Lower lobe of right lung (tissue), 2 donors: ENCODE measurements around the gene ANKH. TPM values are rescaled to one million over a fixed set of nuclear protein-coding genes. Genes with fewer than 3 reads are reported as not detected.
A peak's percentile ranks its signal among the peaks of the same experiment; 100 is the strongest.

Experiments
- ATAC-seq, 2 donors: fragments of 200-7000 bp; cut with Tn5 transposase; one replicate each; pipeline ENCODE4 v1.9.1; 2020 to 2022; ENCODE audit warnings: mild to moderate bottlenecking in 2 of 2, moderate library complexity in 2 of 2
- DNase-seq: peaks from one replicate; pipeline ENCODE4 v3.0.0-alpha.2; 2020
- H3K27ac ChIP-seq: fragments of 200-600 bp; one replicate; pipeline ENCODE4 v1.8.0; 2022
- H3K27me3 ChIP-seq: fragments of 200-600 bp; one replicate; pipeline ENCODE4 v1.8.0; 2022; ENCODE audit warnings: low read depth
- H3K36me3 ChIP-seq: fragments of 200-600 bp; one replicate; pipeline ENCODE4 v1.8.0; 2022; ENCODE audit warnings: mild to moderate bottlenecking
- H3K4me1 ChIP-seq: fragments of 200-600 bp; one replicate; pipeline ENCODE4 v1.8.0; 2022
- H3K4me3 ChIP-seq: fragments of 200-600 bp; one replicate; pipeline ENCODE4 v1.8.0; 2022; ENCODE audit warnings: mild to moderate bottlenecking
- H3K9me3 ChIP-seq: fragments of 200-600 bp; one replicate; pipeline ENCODE4 v1.8.0; 2022
- intact Hi-C: fragments of 100-400 bp; cut with DNase I; formaldehyde crosslinking; loops from one replicate; pipeline ENCODE4 v1.11.0; 2022
- total RNA-seq: library from RNA; stranded (reverse); fragmentation: NEBNext Ultra II Directional; extraction: Animal tissue kit (Norgen Biotek cat#: 25700); gene quantifications from one replicate; pipeline ENCODE4 v1.2.1, GENCODE V29; 2021
- TF ChIP-seq, protein P1 (sequence below): fragments of 200-600 bp; IDR thresholded peaks from one replicate; pipeline ENCODE4 v1.8.0; 2022; ENCODE audit warnings: antibody characterized with exemption, mild to moderate bottlenecking
- donor health status: DM: no; HTN: yes; CAD: no; lungs with severe emphysema.

The ANKH gene
- total RNA-seq, 1 donor from 2014 or later = 53.7 TPM

DNA sequence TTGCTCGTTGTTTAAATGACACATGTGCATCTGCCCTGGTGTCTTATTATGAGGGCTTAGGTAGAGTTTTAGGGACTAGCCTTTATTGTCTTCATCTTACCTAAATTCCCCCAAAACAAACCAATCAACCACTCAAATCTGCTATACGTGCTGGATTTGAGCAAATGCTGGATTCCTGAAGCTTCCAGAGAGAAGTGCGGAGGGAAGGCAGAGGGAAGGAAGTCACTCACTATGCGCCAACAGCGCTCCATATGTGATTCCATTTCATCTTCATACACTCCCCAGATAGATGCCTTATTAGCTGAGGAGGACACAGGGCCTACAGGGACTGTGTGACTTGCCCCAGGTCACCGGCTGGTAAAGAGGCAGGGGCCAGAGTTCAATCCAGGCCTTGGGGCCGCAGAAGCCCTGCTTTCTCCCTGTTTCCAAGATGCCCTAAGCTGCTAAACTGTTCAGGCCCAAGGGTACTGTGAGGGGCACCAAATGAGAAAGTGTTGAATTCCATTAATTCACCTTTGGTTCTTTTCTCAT lies 143.6 kb downstream of the ANKH start:
- Histone ChIP-seq H3K27ac (no peak overlapping the region), H3K4me1 (peaks cover 10% of the 10 kb centered on the region), H3K27me3 (no peaks in the 10 kb centered on the region), H3K9me3 (no peaks in the 10 kb centered on the region), H3K36me3 (peaks cover 21% of the 10 kb centered on the region), H3K4me3 (no peak overlapping the region)
- no peak for DNase-seq
- no peak for ATAC-seq
- intact Hi-C loops = loop anchor here (10.0 kb wide), 2 partner anchors 147 to 277 kb away; partner anchors contain the start of gene ANKH
- TF ChIP-seq, protein P1, sequence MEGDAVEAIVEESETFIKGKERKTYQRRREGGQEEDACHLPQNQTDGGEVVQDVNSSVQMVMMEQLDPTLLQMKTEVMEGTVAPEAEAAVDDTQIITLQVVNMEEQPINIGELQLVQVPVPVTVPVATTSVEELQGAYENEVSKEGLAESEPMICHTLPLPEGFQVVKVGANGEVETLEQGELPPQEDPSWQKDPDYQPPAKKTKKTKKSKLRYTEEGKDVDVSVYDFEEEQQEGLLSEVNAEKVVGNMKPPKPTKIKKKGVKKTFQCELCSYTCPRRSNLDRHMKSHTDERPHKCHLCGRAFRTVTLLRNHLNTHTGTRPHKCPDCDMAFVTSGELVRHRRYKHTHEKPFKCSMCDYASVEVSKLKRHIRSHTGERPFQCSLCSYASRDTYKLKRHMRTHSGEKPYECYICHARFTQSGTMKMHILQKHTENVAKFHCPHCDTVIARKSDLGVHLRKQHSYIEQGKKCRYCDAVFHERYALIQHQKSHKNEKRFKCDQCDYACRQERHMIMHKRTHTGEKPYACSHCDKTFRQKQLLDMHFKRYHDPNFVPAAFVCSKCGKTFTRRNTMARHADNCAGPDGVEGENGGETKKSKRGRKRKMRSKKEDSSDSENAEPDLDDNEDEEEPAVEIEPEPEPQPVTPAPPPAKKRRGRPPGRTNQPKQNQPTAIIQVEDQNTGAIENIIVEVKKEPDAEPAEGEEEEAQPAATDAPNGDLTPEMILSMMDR = no peak

DNA sequence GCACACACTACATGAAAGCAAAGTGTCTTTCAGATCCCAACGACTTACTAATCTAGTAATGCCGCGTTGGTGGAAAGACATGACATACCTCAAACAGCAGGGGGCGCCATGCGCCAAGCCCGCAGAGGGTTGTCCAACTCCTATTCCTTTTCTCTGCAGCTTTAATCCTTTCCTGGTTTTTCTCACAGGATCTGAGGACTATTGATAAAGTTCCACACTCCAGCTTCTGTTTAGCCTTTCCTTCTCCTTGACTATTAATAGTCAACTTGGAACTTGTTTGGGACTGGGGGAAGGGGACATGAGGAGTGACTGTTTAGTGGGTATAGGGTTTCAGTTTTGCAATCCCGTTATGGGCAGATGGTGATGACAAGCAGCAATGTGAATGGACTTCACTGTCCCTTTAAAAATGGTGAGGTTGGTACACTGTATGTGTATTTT lies 144.1 kb downstream of the ANKH start:
- H3K27ac ChIP-seq = no peak overlapping the region
- H3K4me1 ChIP-seq = peaks cover 10% of the 10 kb centered on the region
- H3K4me3 ChIP-seq = no peak overlapping the region
- H3K9me3 ChIP-seq = no peaks in the 10 kb centered on the region
- TF ChIP-seq, protein P1 = peak; percentile 94
- ATAC-seq (peak; percentile 80 to 81), DNase-seq (peak; percentile 78)
- intact Hi-C loops = loop anchor here (10.0 kb wide), 2 partner anchors 147 to 277 kb away; partner anchors contain the start of gene ANKH
- H3K36me3 ChIP-seq = peaks cover 16% of the 10 kb centered on the region
- no peaks in the 10 kb centered on the region for H3K27me3 ChIP-seq

DNA sequence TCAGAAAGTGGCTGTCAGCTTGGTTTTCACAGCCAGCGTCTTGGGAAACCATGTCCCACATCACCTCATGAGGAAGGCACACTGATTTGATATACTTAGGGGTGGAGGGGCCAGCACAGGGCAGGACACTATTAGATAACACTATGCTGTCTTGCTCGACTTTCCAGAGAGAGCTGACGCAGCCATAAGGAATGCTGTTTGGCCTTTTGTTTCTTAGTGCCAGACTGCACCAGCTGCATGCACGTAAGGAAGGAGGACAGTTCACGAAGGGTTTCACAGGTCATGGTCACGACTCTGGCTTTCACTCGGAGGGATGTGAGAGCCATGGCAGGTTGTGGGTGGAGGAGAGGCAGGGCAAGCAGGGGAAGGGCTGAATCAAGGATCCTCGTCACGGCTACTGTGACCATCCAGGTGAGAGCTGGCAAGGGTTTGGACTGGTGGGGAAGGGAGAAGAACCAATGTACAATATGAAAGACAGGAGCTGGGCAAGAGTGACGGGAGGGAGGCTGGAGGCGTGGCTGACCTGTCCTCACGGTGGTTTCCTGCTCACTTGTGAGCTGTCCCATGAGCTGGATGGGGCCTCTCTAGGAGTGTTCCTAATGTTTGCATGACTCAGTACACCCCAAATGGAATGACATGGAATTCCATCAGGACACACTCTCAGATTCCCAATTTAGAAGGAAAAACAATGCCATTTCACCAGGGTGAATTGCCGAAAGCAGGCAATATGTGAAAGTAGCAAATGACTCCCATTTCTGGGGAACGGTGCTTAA lies 145.3 kb downstream of the ANKH start:
- no peak overlapping the region for H3K27ac ChIP-seq
- intact Hi-C loops = loop anchor here (10.0 kb wide), 2 partner anchors 149 to 279 kb away; partner anchors contain the start of gene ANKH
- ATAC-seq (no peak), DNase-seq (no peak)
- H3K4me1 ChIP-seq = peaks cover 10% of the 10 kb centered on the region
- H3K9me3 ChIP-seq = no peaks in the 10 kb centered on the region
- H3K27me3 ChIP-seq = no peaks in the 10 kb centered on the region
- H3K36me3 ChIP-seq = peaks cover 15% of the 10 kb centered on the region
- TF ChIP-seq, protein P1 = no peak
- H3K4me3 ChIP-seq = no peak overlapping the region

DNA sequence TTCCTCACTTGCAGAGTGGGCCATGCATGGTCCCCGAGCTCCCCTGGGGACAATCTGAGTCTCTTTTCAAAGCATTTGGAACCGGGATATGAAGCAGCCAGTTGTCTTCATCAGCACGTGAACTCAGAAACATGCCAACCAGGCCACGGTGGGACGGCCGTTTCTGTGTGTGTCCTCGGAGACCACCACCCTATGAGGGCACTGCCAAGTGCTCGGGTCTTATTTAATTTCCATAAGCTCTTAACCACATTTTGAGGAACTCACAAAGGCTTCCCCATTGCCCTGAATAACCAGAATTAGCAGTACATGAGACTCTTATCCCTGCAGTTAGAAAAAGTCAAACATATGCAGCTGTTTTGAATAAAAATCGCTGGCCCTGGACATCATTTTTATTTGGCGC lies 146.9 kb downstream of the ANKH start:
- H3K4me1 ChIP-seq = peaks cover 10% of the 10 kb centered on the region
- no peak overlapping the region for H3K4me3 ChIP-seq
- H3K27me3 ChIP-seq = no peaks in the 10 kb centered on the region
- H3K36me3 ChIP-seq = peaks cover 6% of the 10 kb centered on the region
- H3K9me3 ChIP-seq = no peaks in the 10 kb centered on the region
- DNase-seq (no peak), ATAC-seq (peak in 1 of 2 donors; percentile 54)
- H3K27ac ChIP-seq = no peak overlapping the region
- TF ChIP-seq, protein P1 = no peak
- intact Hi-C loops = loop anchor here (10.0 kb wide), 2 partner anchors 150 to 280 kb away; partner anchors contain the start of gene ANKH

DNA sequence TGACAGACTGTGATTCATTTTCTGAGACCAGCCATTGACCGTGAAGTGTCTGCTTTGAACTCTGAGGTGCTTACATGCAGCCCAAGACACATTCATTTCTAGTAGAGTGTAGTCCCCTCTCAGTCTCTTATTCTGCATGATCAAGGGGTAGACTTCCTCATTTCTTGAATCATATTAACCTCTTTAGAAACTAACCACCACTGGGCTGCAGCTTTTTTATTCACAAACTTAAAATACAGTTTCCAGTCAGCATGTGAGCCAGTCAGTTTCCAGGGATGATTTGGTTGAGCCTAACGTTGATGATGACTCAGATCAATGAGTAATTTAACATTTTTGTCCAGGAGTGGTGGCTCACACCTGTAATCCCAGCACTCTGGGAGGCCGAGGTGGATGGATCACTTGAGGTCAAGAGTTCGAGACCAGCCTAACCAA lies 147.9 kb downstream of the ANKH start:
- peaks cover 10% of the 10 kb centered on the region for H3K4me1 ChIP-seq
- no peaks in the 10 kb centered on the region for H3K9me3 ChIP-seq
- TF ChIP-seq, protein P1 = no peak
- no peaks in the 10 kb centered on the region for H3K27me3 ChIP-seq
- no peak for DNase-seq
- ATAC-seq = no peak
- no peak overlapping the region for H3K27ac ChIP-seq
- H3K36me3 ChIP-seq = peaks cover 6% of the 10 kb centered on the region
- intact Hi-C loops = loop anchor here (10.0 kb wide), 2 partner anchors 151 to 281 kb away; partner anchors contain the start of gene ANKH
- H3K4me3 ChIP-seq = no peak overlapping the region
